ENCODE measurements around the gene SPO11.

The SPO11 gene

GRCh38 chr20:57293995-57294394, 35.6 kb upstream of the SPO11 start:
- H3K4me3 ChIP-seq (ENCODE audit: low read length), result no peak overlapping the region
- TF ChIP-seq ZNF274 (IDR thresholded peaks at IDR 0.05; ENCODE audit: low read depth, low read length), result no peak

GRCh38 chr20:57294550-57294949, 35.1 kb upstream of the SPO11 start:
- H3K4me3 ChIP-seq (ENCODE audit: low read length), result no peak overlapping the region
- TF ChIP-seq ZNF274 (IDR thresholded peaks at IDR 0.05; ENCODE audit: low read depth, low read length), result no peak

- H3K4me3 ChIP-seq (ENCODE audit: low read length), result no peak overlapping the region
- no peak for TF ChIP-seq ZNF274 (IDR thresholded peaks at IDR 0.05; ENCODE audit: low read depth, low read length)
Measured at GRCh38 chr20:57298457-57298856, 31.1 kb upstream of the SPO11 start.

GRCh38 chr20:57301026-57301425, 28.6 kb upstream of the SPO11 start:
- no peak overlapping the region for H3K4me3 ChIP-seq (ENCODE audit: low read length)
- TF ChIP-seq ZNF274 (IDR thresholded peaks at IDR 0.05; ENCODE audit: low read depth, low read length), result no peak

GRCh38 chr20:57306747-57307146, 22.9 kb upstream of the SPO11 start:
- no peak overlapping the region for H3K4me3 ChIP-seq (ENCODE audit: low read length)
- TF ChIP-seq ZNF274 (IDR thresholded peaks at IDR 0.05; ENCODE audit: low read depth, low read length), result no peak

- no peak overlapping the region for H3K4me3 ChIP-seq (ENCODE audit: low read length)
- no peak for TF ChIP-seq ZNF274 (IDR thresholded peaks at IDR 0.05; ENCODE audit: low read depth, low read length)
Measured at GRCh38 chr20:57308451-57309271, 20.9 kb upstream of the SPO11 start.

- no peak overlapping the region for H3K4me3 ChIP-seq (ENCODE audit: low read length)
- no peak for TF ChIP-seq ZNF274 (IDR thresholded peaks at IDR 0.05; ENCODE audit: low read depth, low read length)
Measured at GRCh38 chr20:57309544-57310115, 20.0 kb upstream of the SPO11 start.

GRCh38 chr20:57310821-57311514, 18.6 kb upstream of the SPO11 start:
- TF ChIP-seq ZNF274 (IDR thresholded peaks at IDR 0.05; ENCODE audit: low read depth, low read length), result no peak

GRCh38 chr20:57312138-57312537, 17.5 kb upstream of the SPO11 start:
- no peak overlapping the region for H3K4me3 ChIP-seq (ENCODE audit: low read length)
- TF ChIP-seq ZNF274 (IDR thresholded peaks at IDR 0.05; ENCODE audit: low read depth, low read length), result no peak

More at GRCh38 chr20:57310821-57311514, 18.6 kb upstream of the SPO11 start:
- H3K4me3 ChIP-seq (ENCODE audit: low read length), result no peak overlapping the region

- H3K4me3 ChIP-seq (ENCODE audit: low read length), result no peak overlapping the region
- TF ChIP-seq ZNF274 (IDR thresholded peaks at IDR 0.05; ENCODE audit: low read depth, low read length), result no peak
Measured at GRCh38 chr20:57313230-57313629, 16.4 kb upstream of the SPO11 start.

- no peak overlapping the region for H3K4me3 ChIP-seq (ENCODE audit: low read length)
- TF ChIP-seq ZNF274 (IDR thresholded peaks at IDR 0.05; ENCODE audit: low read depth, low read length), result no peak
Measured at GRCh38 chr20:57313951-57314350, 15.7 kb upstream of the SPO11 start.

- H3K4me3 ChIP-seq (ENCODE audit: low read length), result no peak overlapping the region
- TF ChIP-seq ZNF274 (IDR thresholded peaks at IDR 0.05; ENCODE audit: low read depth, low read length), result no peak
Measured at GRCh38 chr20:57315083-57315975, 14.3 kb upstream of the SPO11 start.

- H3K4me3 ChIP-seq (ENCODE audit: low read length), result no peak overlapping the region
- no peak for TF ChIP-seq ZNF274 (IDR thresholded peaks at IDR 0.05; ENCODE audit: low read depth, low read length)
Measured at GRCh38 chr20:57315976-57316480, 13.6 kb upstream of the SPO11 start.

GRCh38 chr20:57316795-57317201, 12.8 kb upstream of the SPO11 start:
- TF ChIP-seq ZNF274 (IDR thresholded peaks at IDR 0.05; ENCODE audit: low read depth, low read length), result no peak
- no peak overlapping the region for H3K4me3 ChIP-seq (ENCODE audit: low read length)
